SK-N-SH (cell line): ENCODE data around the gene AGAP1. TPM values are rescaled to one million over a fixed set of nuclear protein-coding genes. Genes with fewer than 3 reads are reported as not detected.

ENCODE experiments used
- CTCF ChIA-PET: fragments of 300-600, 350-600 bp; formaldehyde crosslinking; extraction: SDS; loops from one replicate; lab custom pipeline; 2021; lab: Yijun Ruan, JAX
- POLR2A ChIA-PET: fragments of 350-600 bp; sonication (Branson Sonifier 250); formaldehyde crosslinking; extraction: SDS; loops from one replicate; lab custom pipeline; 2020; ENCODE audit warnings: antibody characterized with exemption, inconsistent platforms; lab: Yijun Ruan, JAX
- DNase-seq: peaks from one replicate; pipeline ENCODE4 v3.0.0; 2012
- H2AFZ ChIP-seq: fragments of 200-600 bp; sonication (generic); 2 replicates; pipeline ENCODE4 v1.8.1; 2016; ENCODE audit warnings: antibody characterized with exemption, mild to moderate bottlenecking, low read depth
- H3F3A ChIP-seq: fragments of 200-600 bp; sonication (generic); replicated peaks from 2 replicates; pipeline ENCODE3; 2016; ENCODE audit warnings: antibody characterized with exemption, mild to moderate bottlenecking; ENCODE audit not compliant: insufficient read depth
- H3K27ac ChIP-seq, 2 experiments: fragments of 200-500 bp in 1 of 2; fragments of 200-600 bp in 1 of 2; sonication (Bioruptor generic) in 1 of 2; sonication (generic), shearing (Covaris generic) in 1 of 2; 2 replicates each; pipeline versions ENCODE4 v1.5.1 to v1.6.1; 2014 to 2016; ENCODE audit warnings: low read depth in 2 of 2, inconsistent platforms in 1 of 2, low read length in 1 of 2, mild to moderate bottlenecking in 1 of 2, mixed read lengths in 1 of 2
- H3K27me3 ChIP-seq: fragments of 200-600 bp; sonication (generic), shearing (Covaris generic); 2 replicates; pipeline ENCODE4 v1.6.1; 2016; ENCODE audit warnings: mixed run types; ENCODE audit not compliant: insufficient read depth
- H3K36me3 ChIP-seq, 2 experiments: fragments of 200-500 bp in 1 of 2; fragments of 200-600 bp in 1 of 2; sonication (Bioruptor generic) in 1 of 2; sonication (generic) in 1 of 2; replicated peaks in 1 of 2; 2 replicates each; pipeline versions ENCODE3 to v1.5.1; 2014 to 2016; ENCODE audit warnings: low read length in 1 of 2, mild to moderate bottlenecking in 1 of 2; ENCODE audit not compliant: insufficient read depth in 2 of 2, control insufficient read depth in 1 of 2
- H3K4me1 ChIP-seq, 2 experiments: fragments of 200-500 bp in 1 of 2; fragments of 200-600 bp in 1 of 2; sonication (Bioruptor generic) in 1 of 2; sonication (generic), shearing (Covaris generic) in 1 of 2; 2 replicates each; pipeline versions ENCODE4 v1.5.1 to v1.6.1; 2014 to 2016; ENCODE audit warnings: low read depth in 1 of 2, low read length in 1 of 2, mixed run types in 1 of 2; ENCODE audit not compliant: insufficient read depth in 2 of 2, control insufficient read depth in 1 of 2
- H3K4me2 ChIP-seq: fragments of 200-600 bp; sonication (generic), shearing (Covaris generic); 2 replicates; pipeline ENCODE4 v1.6.1; 2017; ENCODE audit warnings: mixed run types
- H3K4me3 ChIP-seq, 2 experiments: fragments of 200-500 bp in 1 of 2; fragments of 200-600 bp in 1 of 2; sonication (Bioruptor generic) in 1 of 2; sonication (generic), shearing (Covaris generic) in 1 of 2; 2 replicates each; pipeline versions ENCODE4 v1.5.1 to v1.8.1; 2014 to 2016; ENCODE audit warnings: low read depth in 2 of 2, inconsistent platforms in 1 of 2, low read length in 1 of 2, mild to moderate bottlenecking in 1 of 2, mixed read lengths in 1 of 2, moderate library complexity in 1 of 2
- H3K79me2 ChIP-seq: fragments of 200-600 bp; sonication (generic); 2 replicates; pipeline ENCODE4 v1.8.1; 2017; ENCODE audit warnings: mild to moderate bottlenecking; ENCODE audit not compliant: insufficient read depth
- H3K9ac ChIP-seq: fragments of 200-600 bp; sonication (generic); 2 replicates; pipeline ENCODE4 v1.6.1; 2017; ENCODE audit warnings: mixed run types
- H3K9me2 ChIP-seq: fragments of 200-600 bp; sonication (generic); 2 replicates; pipeline ENCODE4 v1.6.1; 2017; ENCODE audit warnings: mixed run types
- H3K9me3 ChIP-seq: fragments of 200-600 bp; sonication (generic); 2 replicates; pipeline ENCODE4 v1.6.1; 2017; ENCODE audit warnings: mixed run types, mild to moderate bottlenecking, moderate library complexity
- H4K20me1 ChIP-seq: fragments of 200-600 bp; sonication (generic); 2 replicates; pipeline ENCODE4 v1.6.1; 2017; ENCODE audit warnings: mild to moderate bottlenecking, mixed run types; ENCODE audit not compliant: insufficient read depth
- CHD2 ChIP-seq: fragments of 150-350 bp; IDR thresholded peaks from 2 replicates; pipeline ENCODE4 v1.6.1; 2018; ENCODE audit warnings: low read length; ENCODE audit not compliant: partially characterized antibody
- EP300 ChIP-seq, 2 experiments: IDR thresholded peaks; 2 replicates each; pipeline versions ENCODE4 v1.4.0 to v1.6.1; 2012; ENCODE audit warnings: borderline replicate concordance in 1 of 2, low read depth in 1 of 2, low read length in 1 of 2
- FOXJ3 ChIP-seq: sonication (generic); formaldehyde crosslinking; IDR thresholded peaks from 2 replicates; pipeline ENCODE4 v1.5.1; 2020; ENCODE audit warnings: mild to moderate bottlenecking, missing genetic modification reagents
- FOXM1 ChIP-seq: IDR thresholded peaks from 2 replicates; pipeline ENCODE4 v1.4.0; 2012; ENCODE audit warnings: low read depth, mild to moderate bottlenecking
- GABPA ChIP-seq: IDR thresholded peaks from 2 replicates; pipeline ENCODE4 v1.4.0; 2012; ENCODE audit warnings: low read depth, mild to moderate bottlenecking
- MXI1 ChIP-seq: IDR thresholded peaks from 2 replicates; pipeline ENCODE4 v1.6.1; 2012; ENCODE audit warnings: mild to moderate bottlenecking, low read depth, low read length, improper control_type of control experiment
- NRF1 ChIP-seq: IDR thresholded peaks from 2 replicates; pipeline ENCODE4 v1.6.1; 2012; ENCODE audit warnings: low read depth, mild to moderate bottlenecking, low read length
- POLR2AphosphoS5 ChIP-seq: IDR thresholded peaks from 2 replicates; pipeline ENCODE4 v1.6.1; 2012; ENCODE audit warnings: low read depth, low read length
- RAD21 ChIP-seq: IDR thresholded peaks from 2 replicates; pipeline ENCODE4 v1.6.1; 2012; ENCODE audit warnings: mild to moderate bottlenecking, low read length
- SIN3A ChIP-seq: IDR thresholded peaks from 2 replicates; pipeline ENCODE4 v1.6.1; 2012; ENCODE audit warnings: low read depth, mild to moderate bottlenecking, low read length, moderate library complexity, borderline replicate concordance
- SMC3 ChIP-seq: IDR thresholded peaks from 2 replicates; pipeline ENCODE4 v1.6.1; 2012; ENCODE audit warnings: low read depth, low read length, improper control_type of control experiment
- TCF12 ChIP-seq: IDR thresholded peaks from 2 replicates; pipeline ENCODE4 v1.4.0; 2012
- USF1 ChIP-seq: IDR thresholded peaks from 2 replicates; pipeline ENCODE4 v1.4.0; 2012; ENCODE audit warnings: low read depth, borderline replicate concordance
- WGBS: methylation state at CpG from one replicate; pipeline ENCODE4 v1.1.6; 2017; ENCODE audit warnings: low lambda C conversion rate; 5-methylcytosine and 5-hydroxymethylcytosine counted together
- polyA plus RNA-seq, 3 experiments: library from polyadenylated mRNA; depleted of rRNA; stranded (reverse); fragments of >200 nt; gene quantifications; 2 replicates each; pipeline ENCODE4 v1.2.3, GENCODE V29; 2012
- TF ChIP-seq, protein P1 (sequence below): IDR thresholded peaks from 2 replicates; pipeline ENCODE4 v1.4.0; 2012; ENCODE audit warnings: low read depth, borderline replicate concordance

AGAP1 gene
- polyA plus RNA-seq, 1 of the 3 experiments (the other 2 are of a cell fraction): 8.8 TPM

GRCh38 chr2:235960011-235960715 lies 466.3 kb downstream of the AGAP1 start (continued):
- TF ChIP-seq POLR2AphosphoS5: no peak
- TF ChIP-seq SMC3: no peak
- TF ChIP-seq, all 33 proteins: peak for 0

- Histone ChIP-seq H3K9me2 (no peaks in the 10 kb centered on the region), H4K20me1 (no peaks in the 10 kb centered on the region), H3K4me1 (peaks cover 0 to 4% of the 10 kb centered on the region in 2 experiments; a peak in 1 of 4 replicates), H3K27ac (no peak overlapping the region), H2AFZ (no peak overlapping the region), H3F3A (no peaks in the 10 kb centered on the region), H3K4me2 (no peak overlapping the region), H3K27me3 (no peaks in the 10 kb centered on the region), H3K4me3 (no peak overlapping the region), H3K79me2 (no peaks in the 10 kb centered on the region), H3K9me3 (no peaks in the 10 kb centered on the region), H3K36me3 (no peaks in the 10 kb centered on the region), H3K9ac (no peak overlapping the region)
- ChIA-PET CTCF (no interaction called here), POLR2A (no interaction called here)
- WGBS: 97% methylated on average over 30 of the region's 31 CpGs
- no peak for DNase-seq
- TF ChIP-seq RAD21 (no peak), NRF1 (no peak), USF1 (no peak), CHD2 (no peak), POLR2AphosphoS5 (no peak), SIN3A (no peak), FOXM1 (no peak), FOXJ3 (no peak), TCF12 (no peak), MXI1 (no peak), EP300 (IDR thresholded peaks at IDR 0.05; ENCODE audit: borderline replicate concordance in 1 of 2, low read depth in 1 of 2, low read length in 1 of 2) (no peak), GABPA (no peak)
- TF ChIP-seq, protein P1, sequence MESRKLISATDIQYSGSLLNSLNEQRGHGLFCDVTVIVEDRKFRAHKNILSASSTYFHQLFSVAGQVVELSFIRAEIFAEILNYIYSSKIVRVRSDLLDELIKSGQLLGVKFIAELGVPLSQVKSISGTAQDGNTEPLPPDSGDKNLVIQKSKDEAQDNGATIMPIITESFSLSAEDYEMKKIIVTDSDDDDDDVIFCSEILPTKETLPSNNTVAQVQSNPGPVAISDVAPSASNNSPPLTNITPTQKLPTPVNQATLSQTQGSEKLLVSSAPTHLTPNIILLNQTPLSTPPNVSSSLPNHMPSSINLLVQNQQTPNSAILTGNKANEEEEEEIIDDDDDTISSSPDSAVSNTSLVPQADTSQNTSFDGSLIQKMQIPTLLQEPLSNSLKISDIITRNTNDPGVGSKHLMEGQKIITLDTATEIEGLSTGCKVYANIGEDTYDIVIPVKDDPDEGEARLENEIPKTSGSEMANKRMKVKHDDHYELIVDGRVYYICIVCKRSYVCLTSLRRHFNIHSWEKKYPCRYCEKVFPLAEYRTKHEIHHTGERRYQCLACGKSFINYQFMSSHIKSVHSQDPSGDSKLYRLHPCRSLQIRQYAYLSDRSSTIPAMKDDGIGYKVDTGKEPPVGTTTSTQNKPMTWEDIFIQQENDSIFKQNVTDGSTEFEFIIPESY: no peak
Observed at GRCh38 chr2:235960716-235961640, 467.1 kb downstream of the AGAP1 start.
